ENCODE results near the gene PTPRJ. TPM values are rescaled to one million over a fixed set of nuclear protein-coding genes. Genes with fewer than 3 reads are reported as not detected.
"Not testable (repeated sequence)": the region's sequence is repeated elsewhere in the genome, so short reads cannot be mapped to it uniquely, and the experiment has no call there.

The PTPRJ gene
- total RNA-seq, 2 donors from 2014 or later: 38.5 to 58.9 TPM

DNA sequence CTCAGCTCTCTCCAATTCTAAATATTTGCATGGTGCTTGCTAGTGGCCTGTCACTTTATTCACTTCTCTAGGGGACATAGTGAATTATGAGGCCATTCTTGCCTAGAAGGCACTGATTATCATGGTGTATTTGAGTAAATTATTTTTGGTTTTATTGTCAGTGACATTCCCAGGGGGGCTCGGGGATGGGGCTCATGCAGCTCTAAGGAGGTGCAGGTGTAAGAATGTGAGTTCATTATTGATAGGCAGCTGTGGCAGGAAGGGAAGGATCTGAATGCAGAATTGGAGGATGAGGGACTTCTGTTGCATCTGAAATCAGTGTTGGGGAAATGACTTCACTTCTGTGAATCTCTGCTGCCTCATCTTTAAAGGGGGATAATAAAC lies 182.5 kb downstream of the PTPRJ start:
- ATAC-seq (no peak), DNase-seq (no peak)
- intact Hi-C loops (cut with DNase I, micrococcal nuclease): no loop called here

DNA sequence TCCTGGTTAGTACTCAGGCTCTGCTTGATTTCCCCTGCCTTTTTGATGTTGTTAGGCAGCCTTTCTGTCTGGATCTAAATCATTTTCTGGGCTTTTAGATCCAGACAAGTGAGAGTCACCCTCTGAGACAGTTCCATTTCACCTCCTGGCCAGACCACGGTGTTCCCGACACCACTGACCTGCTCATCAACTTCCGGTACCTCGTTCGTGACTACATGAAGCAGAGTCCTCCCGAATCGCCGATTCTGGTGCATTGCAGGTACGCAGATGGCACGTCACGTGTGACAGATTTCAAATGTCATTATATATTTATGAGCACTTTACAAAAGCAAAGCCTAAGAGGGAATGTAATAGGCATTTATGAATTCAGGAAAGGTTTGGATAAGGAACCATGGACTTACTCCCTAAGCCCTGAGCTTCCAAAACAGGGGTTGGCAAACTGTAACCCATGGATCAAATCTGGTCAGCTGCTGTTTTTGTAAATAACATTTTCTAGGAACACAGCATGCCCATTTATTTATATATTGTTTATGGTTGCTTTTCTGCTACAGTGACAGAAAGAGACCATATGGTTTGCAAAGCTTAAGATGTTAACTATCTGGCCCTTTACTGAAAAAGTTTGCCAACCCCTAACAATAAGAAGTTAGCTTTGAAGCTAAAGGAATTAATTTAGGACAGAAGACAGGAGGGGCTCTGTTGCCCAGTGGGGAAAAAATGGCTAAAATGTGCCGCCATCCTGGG lies 183.2 kb downstream of the PTPRJ start:
- ATAC-seq (no peak), DNase-seq (no peak)
- intact Hi-C loops (cut with DNase I, micrococcal nuclease): no loop called here

DNA sequence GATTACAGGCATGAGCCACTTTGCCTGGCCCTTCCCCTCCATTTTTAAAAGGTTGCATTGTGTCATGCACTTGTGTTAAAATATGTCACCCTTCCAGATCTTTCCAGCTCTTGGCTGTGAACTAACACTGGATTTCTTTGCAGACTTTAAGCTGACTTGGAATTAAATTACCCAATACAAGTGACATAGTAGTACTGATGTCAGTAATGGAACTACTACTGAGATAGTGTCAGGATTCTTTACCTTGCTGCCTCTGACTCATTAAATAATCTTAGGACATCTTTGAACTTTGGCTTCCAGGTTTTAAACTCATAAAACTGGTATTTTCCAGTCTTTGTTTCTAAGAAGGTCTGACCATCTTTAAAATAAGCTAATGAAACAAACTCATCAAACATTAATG lies 184.5 kb downstream of the PTPRJ start:
- ATAC-seq (no peak), DNase-seq (no peak)
- intact Hi-C loops (cut with DNase I, micrococcal nuclease): no loop called here

GRCh38 chr11:48165426-48165825 lies 185.1 kb downstream of the PTPRJ start:
- ATAC-seq (no peak), DNase-seq (no peak)
- intact Hi-C loops (cut with DNase I, micrococcal nuclease): no loop called here

DNA sequence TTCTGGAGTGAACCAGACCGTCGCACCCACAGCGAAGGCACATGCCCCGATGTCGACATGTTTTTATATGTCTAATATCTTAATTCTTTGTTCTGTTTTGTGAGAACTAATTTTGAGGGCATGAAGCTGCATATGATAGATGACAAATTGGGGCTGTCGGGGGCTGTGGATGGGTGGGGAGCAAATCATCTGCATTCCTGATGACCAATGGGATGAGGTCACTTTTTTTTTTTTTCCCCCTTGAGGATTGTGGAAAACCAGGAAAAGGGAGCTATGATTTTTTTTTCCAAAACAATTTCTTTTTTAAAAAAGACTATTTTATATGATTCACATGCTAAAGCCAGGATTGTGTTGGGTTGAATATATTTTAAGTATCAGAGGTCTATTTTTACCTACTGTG lies 187.0 kb downstream of the PTPRJ start:
- no peak for DNase-seq
- ATAC-seq: no peak

GRCh38 chr11:48168815-48169214 lies 188.5 kb downstream of the PTPRJ start:
- intact Hi-C loops (cut with DNase I, micrococcal nuclease): no loop called here
- ATAC-seq: peak; percentile 62
- DNase-seq: no peak

More for the DNA sequence above, 187.0 kb downstream of the PTPRJ start:
- intact Hi-C loops (cut with DNase I, micrococcal nuclease): no loop called here

DNA sequence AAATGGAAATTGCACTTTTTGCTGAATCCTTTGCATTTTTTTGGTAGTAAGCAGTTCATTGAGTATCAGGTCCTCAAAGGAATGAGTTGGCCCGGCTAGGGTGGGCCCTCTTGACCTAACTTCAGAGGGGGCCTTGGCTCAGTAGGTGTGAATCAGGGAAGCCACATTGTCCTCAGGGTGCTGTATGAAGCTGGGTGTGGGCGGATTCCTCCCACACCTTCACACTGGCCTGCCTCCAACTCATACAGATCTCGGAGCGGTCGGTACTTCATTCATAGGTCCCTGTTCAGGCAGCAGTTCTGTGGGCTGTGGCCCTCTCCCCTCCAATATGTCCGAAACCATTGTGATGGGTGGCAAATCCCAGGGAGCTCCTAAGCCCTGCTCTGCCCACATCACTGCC lies 188.9 kb downstream of the PTPRJ start:
- peak; percentile 21 for ATAC-seq

GRCh38 chr11:48169717-48170116 lies 189.4 kb downstream of the PTPRJ start:
- DNase-seq (no peak), ATAC-seq (no peak)
- intact Hi-C loops (cut with DNase I, micrococcal nuclease): no loop called here

More for the DNA sequence above, 188.9 kb downstream of the PTPRJ start:
- intact Hi-C loops (cut with DNase I, micrococcal nuclease): no loop called here
- no peak for DNase-seq

DNA sequence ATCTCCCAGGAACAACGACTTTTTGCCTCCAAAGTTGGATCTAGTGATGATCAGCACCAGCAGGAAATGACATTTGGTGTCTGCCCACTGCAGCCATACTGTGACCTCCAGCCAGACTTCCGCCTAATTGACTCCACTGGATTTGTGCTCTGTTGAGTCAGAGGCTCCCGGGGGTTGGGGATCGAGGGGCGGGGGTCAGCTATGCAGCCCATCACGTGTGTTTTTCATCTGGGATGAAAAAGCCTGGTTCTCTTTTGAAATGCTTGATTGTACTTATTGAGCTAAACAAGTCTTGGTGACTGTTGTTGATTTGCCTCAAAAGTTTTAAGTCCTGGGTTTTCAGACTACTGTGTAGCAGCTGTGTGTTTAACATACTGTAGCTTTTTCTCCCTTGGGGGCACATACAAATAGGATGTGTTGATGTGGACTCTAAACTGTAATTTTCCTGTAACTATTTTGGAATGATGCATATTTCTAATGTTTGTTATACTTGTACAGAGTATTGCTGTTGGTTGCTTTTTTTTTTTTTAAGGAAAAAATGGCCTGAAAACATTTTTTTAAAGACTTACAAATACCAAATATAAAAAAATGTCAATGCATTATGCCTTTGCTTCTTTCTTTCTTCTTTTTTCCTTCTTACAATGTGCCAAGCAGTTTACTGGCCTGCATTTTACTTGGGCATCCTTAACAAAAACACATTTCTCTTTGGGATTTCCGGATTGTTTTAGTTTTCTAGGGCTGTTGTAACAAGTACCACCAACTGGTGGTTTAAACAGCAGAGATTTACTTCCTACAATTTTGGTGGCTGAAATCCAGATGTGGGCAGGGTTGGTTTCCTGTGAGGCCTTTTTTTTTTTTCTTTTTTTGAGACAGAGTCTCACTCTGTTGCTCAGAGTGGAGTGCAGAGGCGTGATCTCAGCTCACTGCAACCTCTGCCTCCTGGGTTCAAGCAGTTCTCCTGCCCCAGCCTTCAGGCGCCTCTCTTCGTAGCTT lies 190.2 kb downstream of the PTPRJ start:
- intact Hi-C loops (cut with DNase I, micrococcal nuclease): no loop called here
- no peak for ATAC-seq
- DNase-seq: no peak

GRCh38 chr11:48172818-48173609 lies 192.7 kb downstream of the PTPRJ start:
- peak; percentile 30 to 67 for DNase-seq
- ATAC-seq: peak; percentile 81
- intact Hi-C loops (cut with DNase I, micrococcal nuclease): no loop called here

GRCh38 chr11:48177661-48178060 lies 197.3 kb downstream of the PTPRJ start:
- no peak for DNase-seq
- intact Hi-C loops (cut with DNase I, micrococcal nuclease): no loop called here
- no peak for ATAC-seq

DNA sequence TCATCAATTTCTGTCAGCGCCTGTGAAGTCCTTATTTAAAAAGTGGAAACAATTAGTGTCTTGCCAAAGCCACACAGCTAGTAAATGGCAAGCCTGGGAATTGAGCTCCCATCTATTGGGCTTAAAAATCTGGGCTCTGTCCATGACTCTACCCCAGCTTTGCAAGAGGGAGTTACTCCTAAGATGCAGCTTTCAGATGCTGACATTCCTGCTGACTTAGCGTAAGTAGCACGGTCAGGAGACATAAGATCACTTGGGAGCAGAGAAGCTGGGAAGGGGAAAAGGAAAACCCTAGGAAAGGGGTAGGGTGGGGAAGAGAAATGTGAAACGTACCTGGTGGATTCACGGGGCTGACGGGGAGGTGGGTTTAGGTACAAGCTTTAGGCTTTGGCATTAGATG lies 200.3 kb downstream of the PTPRJ start:
- DNase-seq: no peak
- intact Hi-C loops (cut with DNase I, micrococcal nuclease): no loop called here
- no peak for ATAC-seq

- ATAC-seq: no peak
These were observed 202.6 kb downstream of the PTPRJ start for GRCh38 chr11:48182860-48183526.

DNA sequence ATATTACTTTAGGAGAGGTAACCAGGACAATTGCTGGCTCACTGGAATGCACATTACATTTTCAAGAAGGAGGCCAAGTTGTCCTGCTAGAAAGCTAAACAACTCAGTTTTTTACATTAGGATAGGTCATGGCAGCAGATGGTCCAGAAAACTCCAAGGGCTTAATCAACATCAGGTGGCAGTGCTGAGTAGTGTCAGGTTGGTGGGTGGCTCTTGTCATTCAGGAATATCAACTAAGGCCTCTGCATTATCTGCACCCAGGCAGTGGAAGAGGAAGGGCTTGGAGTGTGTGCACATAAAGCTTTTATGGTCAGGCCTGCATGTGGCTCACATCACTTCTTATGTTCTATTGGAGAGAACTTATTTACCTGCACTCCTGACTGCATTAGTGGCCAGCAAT lies 204.1 kb downstream of the PTPRJ start:
- ATAC-seq: no peak
- DNase-seq: no peak
- intact Hi-C loops (cut with DNase I, micrococcal nuclease): no loop called here

More at GRCh38 chr11:48182860-48183526, 202.6 kb downstream of the PTPRJ start:
- DNase-seq: no peak
- intact Hi-C loops (cut with DNase I, micrococcal nuclease): no loop called here

DNA sequence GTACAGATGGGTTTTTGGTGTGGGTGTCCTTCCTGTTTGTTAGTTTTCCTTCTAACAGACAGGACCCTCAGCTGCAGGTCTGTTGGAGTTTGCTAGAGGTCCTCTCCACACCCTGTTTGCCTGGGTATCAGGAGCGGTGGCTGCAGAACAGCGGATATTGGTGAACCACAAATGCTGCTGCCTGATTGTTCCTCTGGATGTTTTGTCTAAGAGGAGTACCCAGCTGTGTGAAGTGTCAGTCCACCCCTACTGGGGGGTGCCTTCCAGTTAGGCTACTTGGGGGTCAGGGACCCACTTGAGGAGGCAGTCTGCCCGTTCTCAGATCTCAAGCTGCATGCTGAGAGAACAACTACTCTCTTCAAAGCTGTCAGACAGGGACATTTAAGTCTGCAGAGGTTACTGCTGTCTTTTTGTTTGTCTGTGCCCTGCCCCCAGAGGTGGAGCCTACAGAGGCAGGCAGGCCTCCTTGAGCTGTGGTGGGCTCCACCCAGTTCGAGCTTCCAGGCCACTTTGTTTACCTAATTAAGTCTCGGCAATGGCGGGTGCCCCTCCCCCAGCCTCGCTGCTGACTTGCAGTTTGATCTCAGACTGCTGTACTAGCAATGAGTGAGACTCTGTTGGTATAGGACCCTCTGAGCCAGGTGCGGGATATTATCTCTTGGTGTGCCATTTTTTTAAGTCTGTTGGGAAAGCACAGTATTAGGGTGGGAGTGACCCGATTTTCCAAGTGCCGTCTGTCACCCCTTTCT lies 210.7 kb downstream of the PTPRJ start:
- DNase-seq: peak in 1 of 2 donors; percentile 22
- ATAC-seq; intact Hi-C loops (cut with DNase I, micrococcal nuclease): not testable (repeated sequence)

- ATAC-seq: no peak
- DNase-seq: no peak
- intact Hi-C loops (cut with DNase I, micrococcal nuclease): no loop called here
These were observed 213.5 kb downstream of the PTPRJ start for GRCh38 chr11:48193876-48194275.

GRCh38 chr11:48207881-48208280 lies 227.5 kb downstream of the PTPRJ start:
- ATAC-seq (no peak), DNase-seq (no peak)
- intact Hi-C loops (cut with DNase I, micrococcal nuclease): no loop called here

GRCh38 chr11:48210052-48210451 lies 229.7 kb downstream of the PTPRJ start:
- ATAC-seq (no peak), DNase-seq (peak in 1 of 2 donors; percentile 5)
- intact Hi-C loops (cut with DNase I, micrococcal nuclease): no loop called here

All from left colon (tissue), 2 donors.